ENCODE results near the gene MIF4GD. TPM values are rescaled to one million over a fixed set of nuclear protein-coding genes. Genes with fewer than 3 reads are reported as not detected.

MIF4GD gene
- total RNA-seq, 1 experiment from 2014 or later = 26.1 TPM

- no peak overlapping the region for H3K23ac ChIP-seq (ENCODE audit: insufficient read length, low read depth, low read length)
- no peak overlapping the region for H2AK5ac ChIP-seq (ENCODE audit: insufficient read length, low read length)
- no peak overlapping the region for H4K91ac ChIP-seq (ENCODE audit: insufficient read length, low read depth, low read length)
- H2BK20ac ChIP-seq (ENCODE audit: low read depth, low read length, poor library complexity, severe bottlenecking) = no peak overlapping the region
- no peak overlapping the region for H2BK5ac ChIP-seq (ENCODE audit: insufficient read length, low read length)
- H2BK12ac ChIP-seq (ENCODE audit: insufficient read length, low read depth, low read length) = no peak overlapping the region
- no peak overlapping the region for H2BK15ac ChIP-seq (ENCODE audit: low read depth, low read length)
- Mint-ChIP-seq H3K9me3 (no peaks in the 10 kb centered on the region), H3K27me3 (ENCODE audit: low read depth) (no peaks in the 10 kb centered on the region), H3K4me1 (peaks cover 12 to 16% of the 10 kb centered on the region in 2 experiments), H3K36me3 (ENCODE audit: insufficient read depth in 1 of 3, low read depth in 3 of 3) (peaks cover 21 to 49% (median 35%) of the 10 kb centered on the region in 3 experiments; a peak in 6 of 7 replicates), H3K4me3 (no peak overlapping the region), H3K27ac (no peak overlapping the region)
- no peaks in the 10 kb centered on the region for H3K9me3 ChIP-seq (ENCODE audit: control insufficient read depth, low read depth, low read length)
- no peaks in the 10 kb centered on the region for H3K23me2 ChIP-seq (ENCODE audit: insufficient read length, low read depth, low read length, poor library complexity, severe bottlenecking)
- no peak overlapping the region for H4K5ac ChIP-seq (ENCODE audit: insufficient read length, low read depth, low read length)
- no peak overlapping the region for H2AFZ ChIP-seq (ENCODE audit: low read length)
- no peak overlapping the region for H3K18ac ChIP-seq (ENCODE audit: insufficient read length, low read depth, low read length)
- H4K20me1 ChIP-seq (ENCODE audit: control insufficient read depth, insufficient read depth, insufficient read length) = no peaks in the 10 kb centered on the region
- H3K27ac ChIP-seq (ENCODE audit: insufficient read length, low read depth, low read length) = no peak overlapping the region
- no peak for TF ChIP-seq CTCF (conservative IDR thresholded peaks at IDR 0.05)
- H3K14ac ChIP-seq (ENCODE audit: insufficient read depth, low read length) = no peak overlapping the region
- no peak overlapping the region for H3T11ph ChIP-seq (ENCODE audit: low read length)
- H3K79me2 ChIP-seq (ENCODE audit: insufficient read depth, low read length) = no peaks in the 10 kb centered on the region
- H2BK120ac ChIP-seq (ENCODE audit: low read depth, low read length, poor library complexity, severe bottlenecking) = no peak overlapping the region
- no peak overlapping the region for H3K9ac ChIP-seq (ENCODE audit: extremely low read depth, insufficient read length, low read length)
- H4K8ac ChIP-seq (replicated peaks; ENCODE audit: insufficient read length, low read depth, low read length) = no peak overlapping the region
- WGBS (ENCODE audit: extremely low coverage, insufficient read length, low lambda C conversion rate) = no CpG with 5 or more reads among the region's 20 CpGs
- no peak overlapping the region for H3K4ac ChIP-seq (ENCODE audit: low read depth, low read length)
- no peak for DNase-seq
- H3K56ac ChIP-seq (ENCODE audit: insufficient read length, low read depth, low read length) = no peak overlapping the region
- no peaks in the 10 kb centered on the region for H3K4me1 ChIP-seq (ENCODE audit: insufficient read depth, low read length)
- no peaks in the 10 kb centered on the region; the same call in 1 of the 2 replicates for H3K27me3 ChIP-seq (ENCODE audit: insufficient read depth, low read length)
- no peaks in the 10 kb centered on the region for H3K79me1 ChIP-seq (ENCODE audit: insufficient read depth, low read depth, low read length, poor library complexity, severe bottlenecking)
- H3K4me2 ChIP-seq (ENCODE audit: insufficient read depth, insufficient read length, low read length) = no peak overlapping the region
These were observed 49.1 kb upstream of the MIF4GD start for GRCh38 chr17:75319904-75320691.

Data from H9 (cell line).